OCI-LY7 (cell line): ENCODE measurements around the gene REN. TPM values are rescaled to one million over a fixed set of nuclear protein-coding genes. Genes with fewer than 3 reads are reported as not detected.

Experiments used
- BruUV-seq: library from RNA; stranded (reverse); fragments of 400-500 nt; replicated peaks from 2 replicates; lab custom pipeline; 2021; lab: Mats Ljungman, UMichigan
- CTCF ChIA-PET: fragments of 300-600 bp; sonication (Branson Sonifier 250); formaldehyde crosslinking; loops from one replicate; lab custom pipeline; 2022; ENCODE audit warnings: antibody characterized with exemption; ENCODE audit not compliant: unreplicated experiment; lab: Charles Lee
- POLR2A ChIA-PET: fragments of 300-600 bp; sonication (Branson Sonifier 250); formaldehyde crosslinking; loops from one replicate; lab custom pipeline; 2022; ENCODE audit warnings: antibody characterized with exemption; lab: Charles Lee
- DNase-seq: peaks from one replicate; pipeline ENCODE4 v3.0.0-alpha.2; 2015; ENCODE audit warnings: low spot score
- H2AFZ ChIP-seq: fragments of 200-600 bp; sonication (generic), shearing (Covaris generic); 2 replicates; pipeline ENCODE4 v1.6.1; 2014; ENCODE audit warnings: mild to moderate bottlenecking, antibody characterized with exemption, low read length, moderate library complexity
- H3K27ac ChIP-seq: fragments of 200-600 bp; sonication (generic); 2 replicates; pipeline ENCODE4 v1.5.1; 2014; ENCODE audit warnings: mixed run types, low read depth, mild to moderate bottlenecking, moderate library complexity, low read length, inconsistent platforms; ENCODE audit not compliant: poor library complexity, severe bottlenecking
- H3K36me3 ChIP-seq: fragments of 200-600 bp; sonication (generic); 2 replicates; pipeline ENCODE4 v1.6.1; 2014; ENCODE audit warnings: mild to moderate bottlenecking, antibody characterized with exemption, low read length, moderate library complexity, mixed read lengths; ENCODE audit not compliant: insufficient read depth
- H3K4me1 ChIP-seq: fragments of 200-600 bp; sonication (generic); 2 replicates; pipeline ENCODE4 v1.5.1; 2014; ENCODE audit warnings: mild to moderate bottlenecking, low read length; ENCODE audit not compliant: insufficient read depth, poor library complexity, severe bottlenecking
- H3K4me2 ChIP-seq: fragments of 200-600 bp; sonication (generic); 2 replicates; pipeline ENCODE4 v1.6.1; 2014; ENCODE audit warnings: mild to moderate bottlenecking, low read length
- H3K4me3 ChIP-seq: fragments of 200-600 bp; sonication (generic); 2 replicates; pipeline ENCODE4 v1.5.1; 2014; ENCODE audit warnings: mild to moderate bottlenecking, low read depth, low read length; ENCODE audit not compliant: poor library complexity, severe bottlenecking
- H3K79me2 ChIP-seq: fragments of 200-600 bp; sonication (generic); 2 replicates; pipeline ENCODE4 v1.6.1; 2016; ENCODE audit warnings: low read depth, mild to moderate bottlenecking, low read length, moderate library complexity, mixed read lengths; ENCODE audit not compliant: insufficient read depth
- H3K9me2 ChIP-seq: fragments of 200-600 bp; sonication (generic); 2 replicates; pipeline ENCODE4 v1.6.1; 2016; ENCODE audit warnings: mild to moderate bottlenecking, low read length, mixed read lengths; ENCODE audit not compliant: insufficient read depth
- H3K9me3 ChIP-seq: fragments of 200-600 bp; sonication (generic); 2 replicates; pipeline ENCODE4 v1.6.1; 2014; ENCODE audit warnings: mild to moderate bottlenecking, mixed run types, low read length, mixed read lengths
- H4K20me1 ChIP-seq: fragments of 200-600 bp; sonication (generic); 2 replicates; pipeline ENCODE4 v1.6.1; 2014; ENCODE audit warnings: mild to moderate bottlenecking, antibody characterized with exemption, low read length, moderate library complexity, mixed read lengths; ENCODE audit not compliant: insufficient read depth
- EZH2phosphoT487 ChIP-seq: fragments of 200-600 bp; sonication (generic); IDR thresholded peaks from 2 replicates; pipeline ENCODE4 v1.6.1; 2018; ENCODE audit warnings: low read depth, borderline replicate concordance, mild to moderate bottlenecking, mixed run types, antibody characterized with exemption, low read length, moderate library complexity, mixed read lengths
- intact Hi-C: fragments of 100-400 bp; cut with micrococcal nuclease; formaldehyde crosslinking; loops from one replicate; pipeline ENCODE4 v1.10.0; 2022; ENCODE audit not compliant: unreplicated experiment
- total RNA-seq, 2 experiments: library from RNA; depleted of rRNA in 1 of 2; stranded (reverse); fragments of >200 nt in 1 of 2; shearing (Covaris generic) in 1 of 2; gene quantifications; 2 replicates each; pipeline ENCODE4 v1.2.3, GENCODE V29; 2014 to 2022
- TF ChIP-seq, protein P1 (sequence below): fragments of 200-600 bp; sonication (generic); conservative IDR thresholded peaks from 2 replicates; pipeline ENCODE4 v1.5.1; 2014; ENCODE audit warnings: mild to moderate bottlenecking, antibody characterized with exemption, low read length, moderate library complexity, mixed read lengths

Gene REN
- total RNA-seq, 2 experiments from 2014 or later: not detected

DNA sequence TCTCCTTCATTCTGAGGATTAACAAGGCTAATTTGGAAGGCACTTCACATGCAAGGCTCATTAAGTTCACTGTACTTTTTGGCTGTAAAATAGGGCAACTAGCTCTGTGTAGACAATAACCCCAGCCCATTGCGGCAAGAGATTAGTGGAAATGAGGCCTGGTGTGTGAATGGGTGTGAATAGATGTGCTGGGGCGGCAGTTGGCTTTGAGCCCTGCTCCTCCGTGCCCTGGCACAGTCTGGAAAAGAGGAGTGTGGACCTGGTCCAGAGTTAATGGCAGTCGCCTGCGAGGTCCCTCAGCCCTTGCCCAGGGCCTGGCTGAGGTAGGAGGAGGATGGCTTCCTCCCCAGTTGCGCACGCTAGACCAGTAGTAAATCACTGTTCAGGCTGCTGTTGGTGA, 25.3 kb upstream of the REN start:
- no peaks in the 10 kb centered on the region for H3K9me2 ChIP-seq
- intact Hi-C loops: no loop called here
- H2AFZ ChIP-seq: no peak overlapping the region
- H3K9me3 ChIP-seq: no peaks in the 10 kb centered on the region
- no peaks in the 10 kb centered on the region for H3K79me2 ChIP-seq
- BruUV-seq: no TSS peak
- CTCF ChIA-PET: no interaction called here
- TF ChIP-seq EZH2phosphoT487: no peak
- TF ChIP-seq, protein P1, sequence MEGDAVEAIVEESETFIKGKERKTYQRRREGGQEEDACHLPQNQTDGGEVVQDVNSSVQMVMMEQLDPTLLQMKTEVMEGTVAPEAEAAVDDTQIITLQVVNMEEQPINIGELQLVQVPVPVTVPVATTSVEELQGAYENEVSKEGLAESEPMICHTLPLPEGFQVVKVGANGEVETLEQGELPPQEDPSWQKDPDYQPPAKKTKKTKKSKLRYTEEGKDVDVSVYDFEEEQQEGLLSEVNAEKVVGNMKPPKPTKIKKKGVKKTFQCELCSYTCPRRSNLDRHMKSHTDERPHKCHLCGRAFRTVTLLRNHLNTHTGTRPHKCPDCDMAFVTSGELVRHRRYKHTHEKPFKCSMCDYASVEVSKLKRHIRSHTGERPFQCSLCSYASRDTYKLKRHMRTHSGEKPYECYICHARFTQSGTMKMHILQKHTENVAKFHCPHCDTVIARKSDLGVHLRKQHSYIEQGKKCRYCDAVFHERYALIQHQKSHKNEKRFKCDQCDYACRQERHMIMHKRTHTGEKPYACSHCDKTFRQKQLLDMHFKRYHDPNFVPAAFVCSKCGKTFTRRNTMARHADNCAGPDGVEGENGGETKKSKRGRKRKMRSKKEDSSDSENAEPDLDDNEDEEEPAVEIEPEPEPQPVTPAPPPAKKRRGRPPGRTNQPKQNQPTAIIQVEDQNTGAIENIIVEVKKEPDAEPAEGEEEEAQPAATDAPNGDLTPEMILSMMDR: no peak
- H3K27ac ChIP-seq: no peak overlapping the region
- no peak for DNase-seq
- no peak overlapping the region for H3K4me3 ChIP-seq
- H3K4me1 ChIP-seq: no peaks in the 10 kb centered on the region
- no peaks in the 10 kb centered on the region for H4K20me1 ChIP-seq
- H3K4me2 ChIP-seq: no peak overlapping the region
- H3K36me3 ChIP-seq: no peaks in the 10 kb centered on the region
- POLR2A ChIA-PET: no interaction called here

DNA sequence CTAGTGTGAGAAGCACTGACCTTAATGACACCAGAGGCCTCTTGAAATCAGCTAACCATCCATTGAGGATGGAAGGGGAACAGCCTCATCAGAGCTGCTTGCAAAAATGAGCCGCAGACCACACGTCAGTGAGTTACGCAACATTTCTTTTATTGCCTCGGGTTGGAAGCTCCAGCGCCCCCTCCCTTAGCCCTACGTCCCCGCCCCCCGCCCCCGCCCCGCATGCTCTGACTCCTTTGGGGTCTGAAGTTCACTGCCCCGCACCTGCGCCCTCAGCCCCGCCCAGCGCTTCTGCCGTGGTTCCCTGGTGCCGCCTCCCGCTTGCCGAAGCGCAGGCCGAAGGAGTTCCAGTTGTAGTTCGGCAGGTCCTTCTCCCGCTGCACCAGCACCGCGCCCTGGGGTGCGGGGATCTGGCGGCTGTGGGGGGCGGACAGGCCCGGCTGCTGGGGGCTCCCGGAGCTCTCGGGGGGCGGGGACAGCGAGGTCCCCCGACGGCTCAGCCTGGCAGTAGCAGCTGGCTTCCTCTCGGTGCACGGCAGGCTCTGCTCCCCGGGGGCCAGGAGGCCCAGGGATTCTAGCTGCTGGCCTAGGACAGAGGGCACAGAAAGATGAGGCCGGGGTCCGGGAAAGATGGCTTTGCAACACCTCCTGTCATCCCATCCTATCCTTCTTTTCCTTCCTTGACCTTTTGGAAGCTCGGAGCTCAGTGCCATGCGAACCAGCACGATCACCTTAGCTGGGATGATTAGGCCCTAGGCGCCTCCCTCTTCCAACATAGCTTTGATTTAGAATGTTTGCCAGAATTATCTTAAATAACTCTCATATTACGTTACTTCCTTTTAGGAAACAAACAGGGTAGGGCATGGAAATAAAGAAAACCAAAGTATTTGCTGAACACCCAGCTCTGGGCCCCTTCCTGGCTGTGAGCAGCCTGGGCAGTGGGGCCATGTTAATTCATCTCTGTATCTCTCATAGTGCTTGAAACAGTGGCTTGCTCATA, 24.4 kb upstream of the REN start:
- H3K4me2 ChIP-seq: no peak overlapping the region
- no TSS peak for BruUV-seq
- H4K20me1 ChIP-seq: no peaks in the 10 kb centered on the region
- H3K27ac ChIP-seq: no peak overlapping the region
- H3K4me1 ChIP-seq: no peaks in the 10 kb centered on the region
- H3K36me3 ChIP-seq: no peaks in the 10 kb centered on the region
- no peaks in the 10 kb centered on the region for H3K9me2 ChIP-seq
- no peak overlapping the region for H3K4me3 ChIP-seq
- CTCF ChIA-PET: no interaction called here
- no peaks in the 10 kb centered on the region for H3K9me3 ChIP-seq
- DNase-seq: no peak
- H3K79me2 ChIP-seq: no peaks in the 10 kb centered on the region
- no peak overlapping the region for H2AFZ ChIP-seq
- TF ChIP-seq, protein P1: no peak
- TF ChIP-seq EZH2phosphoT487: no peak
- POLR2A ChIA-PET: interaction anchor here (1.0 kb wide), 1 partner anchor 18 kb away, joined by 4 read pairs; no protein-coding TSS in a partner anchor
- intact Hi-C loops: no loop called here
